ENCODE measurements around the gene DCHS1.

DNA sequence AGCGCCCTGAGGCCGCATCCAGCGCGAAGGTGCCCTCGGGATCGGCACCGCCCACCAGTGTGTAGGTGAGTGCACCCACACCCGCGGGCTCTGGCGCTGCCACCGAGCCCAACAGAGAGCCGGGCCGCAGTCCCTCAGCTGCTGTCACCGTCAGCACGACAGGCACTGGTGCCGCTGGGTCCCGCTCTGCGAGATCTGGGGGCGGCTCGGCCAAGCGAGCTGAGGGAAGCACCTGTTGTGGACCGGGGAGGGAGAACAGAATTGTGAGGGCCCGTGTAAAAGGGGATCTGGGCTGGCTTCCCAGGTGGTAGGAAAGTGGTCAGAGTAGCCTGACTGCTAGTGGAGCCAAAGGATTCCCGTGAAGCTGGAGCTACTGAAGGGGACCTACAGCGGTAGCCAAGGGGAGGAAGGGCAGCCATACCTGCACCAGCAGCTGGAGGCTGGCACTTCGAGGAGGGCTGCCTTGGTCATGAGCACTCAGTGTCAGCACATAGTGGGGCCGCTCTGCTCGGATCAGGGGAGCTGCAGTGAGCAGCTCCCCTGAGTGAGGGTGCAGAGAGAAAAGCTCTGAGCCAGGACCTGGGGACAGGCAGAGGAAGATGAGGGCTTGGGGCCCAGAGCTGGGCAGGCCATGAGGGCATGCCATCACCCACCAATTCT lies 24.8 kb downstream of the DCHS1 start:
- TF ChIP-seq, protein P1, sequence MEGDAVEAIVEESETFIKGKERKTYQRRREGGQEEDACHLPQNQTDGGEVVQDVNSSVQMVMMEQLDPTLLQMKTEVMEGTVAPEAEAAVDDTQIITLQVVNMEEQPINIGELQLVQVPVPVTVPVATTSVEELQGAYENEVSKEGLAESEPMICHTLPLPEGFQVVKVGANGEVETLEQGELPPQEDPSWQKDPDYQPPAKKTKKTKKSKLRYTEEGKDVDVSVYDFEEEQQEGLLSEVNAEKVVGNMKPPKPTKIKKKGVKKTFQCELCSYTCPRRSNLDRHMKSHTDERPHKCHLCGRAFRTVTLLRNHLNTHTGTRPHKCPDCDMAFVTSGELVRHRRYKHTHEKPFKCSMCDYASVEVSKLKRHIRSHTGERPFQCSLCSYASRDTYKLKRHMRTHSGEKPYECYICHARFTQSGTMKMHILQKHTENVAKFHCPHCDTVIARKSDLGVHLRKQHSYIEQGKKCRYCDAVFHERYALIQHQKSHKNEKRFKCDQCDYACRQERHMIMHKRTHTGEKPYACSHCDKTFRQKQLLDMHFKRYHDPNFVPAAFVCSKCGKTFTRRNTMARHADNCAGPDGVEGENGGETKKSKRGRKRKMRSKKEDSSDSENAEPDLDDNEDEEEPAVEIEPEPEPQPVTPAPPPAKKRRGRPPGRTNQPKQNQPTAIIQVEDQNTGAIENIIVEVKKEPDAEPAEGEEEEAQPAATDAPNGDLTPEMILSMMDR (IDR thresholded peaks at IDR 0.05; ENCODE audit: low read depth, low read length), result no peak
- no peak for TF ChIP-seq EZH2phosphoT487 (IDR thresholded peaks at IDR 0.05; ENCODE audit: low read depth)
